Keratinocyte (primary cell): ENCODE data around the gene OAT. TPM values are rescaled to one million over a fixed set of nuclear protein-coding genes. Genes with fewer than 3 reads are reported as not detected.
A peak's percentile ranks its signal among the peaks of the same experiment; 100 is the strongest.

Experiments
- DNase-seq: peaks from one replicate; pipeline ENCODE4 v3.0.0-alpha.2; 2011; ENCODE audit warnings: low read depth, missing footprints, low spot score
- FAIRE-seq: peaks from 2 replicates; lab custom pipeline; 2011; peaks lifted over from hg19 to GRCh38; lab: Jason Lieb, UNC
- H2AFZ ChIP-seq: 2 replicates; pipeline ENCODE4 v1.6.0; 2012; ENCODE audit warnings: low read length, control low read depth, inconsistent platforms; ENCODE audit not compliant: control insufficient read depth
- H3K27ac ChIP-seq: 2 replicates; pipeline ENCODE4 v1.5.1; 2011; ENCODE audit warnings: low read length; ENCODE audit not compliant: control insufficient read depth, insufficient read depth
- H3K27me3 ChIP-seq: 3 replicates; pipeline ENCODE4 v1.6.0; 2011; ENCODE audit warnings: low read length; ENCODE audit not compliant: control insufficient read depth, insufficient read depth; ENCODE audit errors: extremely low read depth
- H3K36me3 ChIP-seq, 2 experiments: 2 replicates in 1 of 2; 3 replicates in 1 of 2; pipeline ENCODE4 v1.5.1; 2011; ENCODE audit warnings: low read length in 2 of 2, mild to moderate bottlenecking in 1 of 2; ENCODE audit not compliant: control insufficient read depth in 2 of 2, insufficient read depth in 2 of 2; ENCODE audit errors: extremely low read depth in 1 of 2
- H3K4me1 ChIP-seq: 3 replicates; pipeline ENCODE4 v1.5.1; 2011; ENCODE audit warnings: low read length; ENCODE audit not compliant: control insufficient read depth, insufficient read depth; ENCODE audit errors: extremely low read depth
- H3K4me2 ChIP-seq: 3 replicates; pipeline ENCODE4 v1.6.0; 2011; ENCODE audit warnings: low read depth, low read length; ENCODE audit not compliant: control insufficient read depth, insufficient read depth; ENCODE audit errors: extremely low read depth
- H3K4me3 ChIP-seq, 3 experiments: fragments of 200-600 bp in 1 of 3; sonication (generic) in 1 of 3; 2 replicates in 2 of 3; 3 replicates in 1 of 3; pipeline ENCODE4 v1.5.1; 2011 to 2016; ENCODE audit warnings: low read length in 3 of 3, mild to moderate bottlenecking in 3 of 3, control low read depth in 2 of 3, inconsistent platforms in 1 of 3, low read depth in 1 of 3, mixed read lengths in 1 of 3, mixed run types in 1 of 3, moderate library complexity in 1 of 3; ENCODE audit not compliant: control insufficient read depth in 2 of 3, insufficient read depth in 2 of 3; ENCODE audit errors: extremely low read depth in 1 of 3
- H3K79me2 ChIP-seq: 2 replicates; pipeline ENCODE4 v1.6.0; 2012; ENCODE audit warnings: low read length; ENCODE audit not compliant: control insufficient read depth, insufficient read depth
- H3K9ac ChIP-seq: 3 replicates; pipeline ENCODE4 v1.6.0; 2011; ENCODE audit warnings: low read length; ENCODE audit not compliant: control insufficient read depth, insufficient read depth; ENCODE audit errors: extremely low read depth
- H3K9me1 ChIP-seq: 3 replicates; pipeline ENCODE4 v1.6.0; 2011; ENCODE audit warnings: low read length; ENCODE audit not compliant: control insufficient read depth, insufficient read depth; ENCODE audit errors: extremely low read depth
- H3K9me3 ChIP-seq: 2 replicates; pipeline ENCODE4 v1.5.1; 2012; ENCODE audit warnings: low read depth, low read length; ENCODE audit not compliant: control insufficient read depth
- H4K20me1 ChIP-seq: 3 replicates; pipeline ENCODE4 v1.6.0; 2011; ENCODE audit warnings: low read length; ENCODE audit not compliant: control insufficient read depth, insufficient read depth; ENCODE audit errors: extremely low read depth
- CTCF ChIP-seq, 3 experiments: IDR thresholded peaks in 1 of 3; conservative IDR thresholded peaks in 1 of 3; optimal IDR thresholded peaks in 1 of 3; 2 replicates in 2 of 3; 3 replicates in 1 of 3; pipeline versions ENCODE3 to v1.5.1; 2011; ENCODE audit warnings: low read length in 3 of 3, mild to moderate bottlenecking in 3 of 3, moderate library complexity in 2 of 3, control low read depth in 1 of 3, inconsistent platforms in 1 of 3; ENCODE audit not compliant: insufficient read depth in 2 of 3; ENCODE audit errors: extremely low read depth in 1 of 3
- EZH2 ChIP-seq: IDR thresholded peaks from one replicate; pipeline ENCODE4 v1.6.1; 2012; ENCODE audit warnings: inconsistent platforms, mild to moderate bottlenecking, low read length, moderate library complexity
- dilution Hi-C: fragments of 300-500 bp; cut with MboI; formaldehyde crosslinking; loops from one replicate; pipeline ENCODE4 v1.7.0; 2020; ENCODE audit warnings: low sequenced_read_pairs; ENCODE audit not compliant: extremely low pct_ligation_motif_present
- polyA minus RNA-seq, 3 experiments: library from RNA; depleted of rRNA, polyadenylated mRNA; stranded (reverse); fragments of >200 nt; gene quantifications; 1 replicate in 1 of 3; 2 replicates in 1 of 3; 3 replicates in 1 of 3; pipeline ENCODE4 v1.2.3, GENCODE V29; 2011
- polyA plus RNA-seq, 5 experiments: library from polyadenylated mRNA; depleted of rRNA in 3 of 5; stranded (reverse) in 3 of 5; stranded (forward) in 1 of 5; unstranded in 1 of 5; fragments of >200 nt; gene quantifications; 1 replicate in 1 of 5; 2 replicates in 3 of 5; 3 replicates in 1 of 5; pipeline versions ENCODE4 v1.2.1 to v1.2.3, GENCODE V29; 2011 to 2012; ENCODE audit warnings: missing spikeins in 2 of 5, low read depth in 1 of 5, low replicate concordance in 1 of 5

OAT gene
- polyA plus RNA-seq (310 to 528 TPM (median 427 TPM) in 3 replicates), polyA minus RNA-seq (145 to 269 TPM (median 183 TPM) in 3 replicates)
- polyA plus RNA-seq (2011; ENCODE audit: low read depth), result 38.5 TPM
- 212 and 359 TPM in 2 replicates for polyA plus RNA-seq (2011; cell fraction: cytosol; rRNA removed)
- 329 and 426 TPM in 2 replicates for polyA plus RNA-seq (2011; cell fraction: nucleus; rRNA removed)
- 96.8 and 332 TPM in 2 replicates for polyA plus RNA-seq (2012; ENCODE audit: low replicate concordance)
- polyA minus RNA-seq (2011; cell fraction: cytosol; rRNA and poly(A)+ RNA removed), result 150 TPM
- 149 and 237 TPM in 2 replicates for polyA minus RNA-seq (2011; cell fraction: nucleus; rRNA and poly(A)+ RNA removed)

- H3K79me2 ChIP-seq, result peaks cover 46% of the 10 kb centered on the region
- peak within 1 kb of the TSS; percentile 76 to 85 (median 78) for H3K4me3 ChIP-seq
- no peaks in the 10 kb centered on the region for H3K9me3 ChIP-seq
- H4K20me1 ChIP-seq, result peaks cover 5% of the 10 kb centered on the region
- H3K36me3 ChIP-seq, result no peaks in the 10 kb centered on the region
- dilution Hi-C loops, result no loop called here
- peak; percentile 87 for DNase-seq
- TF ChIP-seq CTCF (optimal IDR thresholded peaks at IDR 0.05 in 1 of 3, IDR thresholded peaks at IDR 0.05 in 1 of 3, conservative IDR thresholded peaks at IDR 0.05 in 1 of 3; ENCODE audit: extremely low read depth in 1 of 3, insufficient read depth in 2 of 3, low read length in 3 of 3), result peak in 1 of 3 experiments; percentile 17
- TF ChIP-seq EZH2, result no peak
- no peaks in the 10 kb centered on the region for H3K27me3 ChIP-seq
- peak within 1 kb of the TSS; percentile 81 for H2AFZ ChIP-seq
- H3K4me2 ChIP-seq, result peak within 1 kb of the TSS; percentile 84
- H3K27ac ChIP-seq, result peak within 1 kb of the TSS; percentile 76
- peak; percentile 43 for FAIRE-seq
- H3K9ac ChIP-seq, result peak within 1 kb of the TSS; percentile 81
- no peaks in the 10 kb centered on the region for H3K9me1 ChIP-seq
- H3K4me1 ChIP-seq, result peaks cover 25% of the 10 kb centered on the region
These were observed at the start of gene OAT for GRCh38 chr10:124418726-124419501. OAT (minus strand) TSS chr10:124418923; CDS start chr10:124412171, 6,752 bp downstream.

GRCh38 chr10:124467165-124467564, 48.4 kb upstream of the OAT start:
- H3K79me2 ChIP-seq, result peaks cover 17% of the 10 kb centered on the region
- no peak overlapping the region for H3K4me3 ChIP-seq
- H3K9ac ChIP-seq, result no peak overlapping the region
- no peaks in the 10 kb centered on the region for H4K20me1 ChIP-seq
- H3K4me2 ChIP-seq, result no peak overlapping the region
- H2AFZ ChIP-seq, result no peak overlapping the region
- no peaks in the 10 kb centered on the region for H3K27me3 ChIP-seq
- H3K9me1 ChIP-seq, result peaks cover 2% of the 10 kb centered on the region
- FAIRE-seq, result no peak
- DNase-seq, result no peak
- no peaks in the 10 kb centered on the region for H3K4me1 ChIP-seq
- no peaks in the 10 kb centered on the region for H3K9me3 ChIP-seq
- dilution Hi-C loops, result no loop called here
- TF ChIP-seq CTCF (optimal IDR thresholded peaks at IDR 0.05 in 1 of 3, IDR thresholded peaks at IDR 0.05 in 1 of 3, conservative IDR thresholded peaks at IDR 0.05 in 1 of 3; ENCODE audit: extremely low read depth in 1 of 3, insufficient read depth in 2 of 3, low read length in 3 of 3) (no peak), EZH2 (no peak)
- no peak overlapping the region for H3K27ac ChIP-seq
- H3K36me3 ChIP-seq, result peaks cover 0 to 6% of the 10 kb centered on the region in 2 experiments
